Mesendoderm (in vitro differentiated cells): ENCODE data around the gene PIGL. TPM values are rescaled to one million over a fixed set of nuclear protein-coding genes. Genes with fewer than 3 reads are reported as not detected.

Experiments
- DNase-seq: peaks from one replicate; pipeline ENCODE4 v3.0.0; 2013
- H2AK5ac ChIP-seq: 2 replicates; pipeline ENCODE4 v1.6.1; 2013; ENCODE audit warnings: low read length, inconsistent platforms
- H2BK120ac ChIP-seq: 2 replicates; pipeline ENCODE4 v1.6.1; 2013; ENCODE audit warnings: low read depth, mild to moderate bottlenecking, low read length, moderate library complexity, mixed read lengths
- H2BK15ac ChIP-seq: replicated peaks from 2 replicates; pipeline ENCODE4 v1.6.1; 2013; ENCODE audit warnings: low read depth, mild to moderate bottlenecking, moderate library complexity
- H2BK5ac ChIP-seq: 2 replicates; pipeline ENCODE4 v1.6.1; 2013; ENCODE audit warnings: low read length, inconsistent platforms
- H3K18ac ChIP-seq: 2 replicates; pipeline ENCODE4 v1.6.1; 2013; ENCODE audit warnings: mild to moderate bottlenecking, low read length, mixed read lengths
- H3K23ac ChIP-seq: one replicate; pipeline ENCODE4 v1.6.1; 2013; ENCODE audit warnings: low read length
- H3K27ac ChIP-seq: 2 replicates; pipeline ENCODE4 v1.5.1; 2013; ENCODE audit warnings: low read depth, mild to moderate bottlenecking, inconsistent platforms, low read length, moderate library complexity
- H3K27me3 ChIP-seq: 2 replicates; pipeline ENCODE4 v1.6.1; 2013; ENCODE audit warnings: low read length, control low read depth, mild to moderate bottlenecking, inconsistent platforms; ENCODE audit not compliant: insufficient read depth, poor library complexity
- H3K36me3 ChIP-seq: 2 replicates; pipeline ENCODE4 v1.6.1; 2013; ENCODE audit warnings: low read length, inconsistent platforms; ENCODE audit not compliant: control insufficient read depth, insufficient read depth
- H3K4ac ChIP-seq: one replicate; pipeline ENCODE4 v1.6.1; 2013; ENCODE audit warnings: low read depth, mild to moderate bottlenecking, low read length, moderate library complexity
- H3K4me1 ChIP-seq: 2 replicates; pipeline ENCODE4 v1.6.1; 2013; ENCODE audit warnings: low read depth, low read length, inconsistent platforms; ENCODE audit not compliant: control insufficient read depth
- H3K4me2 ChIP-seq: 2 replicates; pipeline ENCODE4 v1.6.1; 2013; ENCODE audit warnings: low read length
- H3K4me3 ChIP-seq: 2 replicates; pipeline ENCODE4 v1.5.1; 2013; ENCODE audit warnings: mild to moderate bottlenecking, low read length
- H3K56ac ChIP-seq: one replicate; pipeline ENCODE4 v1.6.1; 2013; ENCODE audit warnings: low read length
- H3K79me1 ChIP-seq: 2 replicates; pipeline ENCODE4 v1.6.1; 2013; ENCODE audit warnings: low read length, inconsistent platforms
- H3K79me2 ChIP-seq: 2 replicates; pipeline ENCODE4 v1.6.1; 2013; ENCODE audit warnings: mild to moderate bottlenecking, low read length; ENCODE audit not compliant: control insufficient read depth, insufficient read depth
- H3K9ac ChIP-seq: 2 replicates; pipeline ENCODE4 v1.6.1; 2013; ENCODE audit warnings: low read length, inconsistent platforms
- H4K5ac ChIP-seq: one replicate; pipeline ENCODE4 v1.6.1; 2013; ENCODE audit warnings: low read length
- H4K8ac ChIP-seq: one replicate; pipeline ENCODE4 v1.6.1; 2013; ENCODE audit warnings: low read depth, mild to moderate bottlenecking, control low read depth, low read length, moderate library complexity
- WGBS: extraction: QIAGEN DNeasy Blood & Tissue Kit; methylation state at CpG from one replicate; pipeline ENCODE4 v1.1.7; 2013; ENCODE audit warnings: low lambda C conversion rate, missing lambda C conversion rate; ENCODE audit not compliant: insufficient coverage; ENCODE audit errors: extremely low coverage; 5-methylcytosine and 5-hydroxymethylcytosine counted together
- small RNA-seq: library from polyadenylated mRNA; stranded (forward); fragments of <200 nt; extraction: miRNeasy Mini kit (QIAGEN cat#:217004); gene quantifications from one replicate; pipeline ENCODE3, GENCODE V24; 2013; ENCODE audit not compliant: insufficient read depth

PIGL gene

GRCh38 chr17:16363749-16364536 lies 146.9 kb downstream of the PIGL start:
- Histone ChIP-seq H3K4ac (no peak overlapping the region), H2BK15ac (no peak overlapping the region), H3K56ac (no peak overlapping the region), H3K79me2 (no peaks in the 10 kb centered on the region), H3K23ac (no peak overlapping the region), H3K4me2 (no peak overlapping the region), H3K79me1 (no peaks in the 10 kb centered on the region), H3K27ac (no peak overlapping the region), H3K4me1 (no peaks in the 10 kb centered on the region), H2BK5ac (no peak overlapping the region), H3K36me3 (no peaks in the 10 kb centered on the region), H3K9ac (no peak overlapping the region), H4K5ac (no peak overlapping the region), H2BK120ac (no peak overlapping the region), H2AK5ac (no peak overlapping the region), H3K4me3 (no peak overlapping the region), H3K27me3 (no peaks in the 10 kb centered on the region), H3K18ac (no peak overlapping the region), H4K8ac (no peak overlapping the region)
- WGBS: no CpG with 5 or more reads among the region's 6 CpGs
- DNase-seq: peak; percentile 85

GRCh38 chr17:16364625-16365024 lies 147.6 kb downstream of the PIGL start:
- Histone ChIP-seq H3K4ac (no peak overlapping the region), H2BK15ac (no peak overlapping the region), H2BK5ac (no peak overlapping the region), H3K9ac (no peak overlapping the region), H3K18ac (no peak overlapping the region), H3K27ac (no peak overlapping the region), H3K4me3 (no peak overlapping the region), H3K56ac (no peak overlapping the region), H2AK5ac (no peak overlapping the region), H3K4me1 (no peaks in the 10 kb centered on the region), H3K27me3 (no peaks in the 10 kb centered on the region), H3K79me2 (no peaks in the 10 kb centered on the region), H3K4me2 (no peak overlapping the region), H3K36me3 (no peaks in the 10 kb centered on the region), H3K23ac (no peak overlapping the region), H2BK120ac (no peak overlapping the region), H4K5ac (no peak overlapping the region), H3K79me1 (no peaks in the 10 kb centered on the region), H4K8ac (no peak overlapping the region)
- no peak for DNase-seq

GRCh38 chr17:16371742-16372141 lies 154.7 kb downstream of the PIGL start:
- H3K23ac ChIP-seq: no peak overlapping the region
- H4K8ac ChIP-seq: no peak overlapping the region
- no peak overlapping the region for H3K4me3 ChIP-seq
- H3K4me1 ChIP-seq: no peaks in the 10 kb centered on the region
- DNase-seq: no peak
- H3K27ac ChIP-seq: no peak overlapping the region
- H2AK5ac ChIP-seq: no peak overlapping the region
- no peak overlapping the region for H2BK120ac ChIP-seq
- H2BK15ac ChIP-seq: no peak overlapping the region
- no peaks in the 10 kb centered on the region for H3K79me2 ChIP-seq
- no peak overlapping the region for H3K9ac ChIP-seq
- H3K27me3 ChIP-seq: no peaks in the 10 kb centered on the region
- no CpG with 5 or more reads among the region's 5 CpGs for WGBS
- H3K18ac ChIP-seq: no peak overlapping the region
- no peak overlapping the region for H3K56ac ChIP-seq
- no peak overlapping the region for H2BK5ac ChIP-seq
- no peak overlapping the region for H4K5ac ChIP-seq
- H3K36me3 ChIP-seq: no peaks in the 10 kb centered on the region
- no peak overlapping the region for H3K4ac ChIP-seq
- H3K4me2 ChIP-seq: no peak overlapping the region
- H3K79me1 ChIP-seq: no peaks in the 10 kb centered on the region

GRCh38 chr17:16374146-16374938 lies 157.3 kb downstream of the PIGL start:
- H3K4ac ChIP-seq: no peak overlapping the region
- no peak overlapping the region for H2BK120ac ChIP-seq
- no peak overlapping the region for H2BK5ac ChIP-seq
- no peak overlapping the region for H2BK15ac ChIP-seq
- no peak overlapping the region for H3K56ac ChIP-seq
- no peak overlapping the region for H3K23ac ChIP-seq
- H3K79me2 ChIP-seq: no peaks in the 10 kb centered on the region
- no peaks in the 10 kb centered on the region for H3K36me3 ChIP-seq
- H2AK5ac ChIP-seq: no peak overlapping the region
- H4K8ac ChIP-seq: no peak overlapping the region
- H3K27ac ChIP-seq: no peak overlapping the region
- no peak for DNase-seq
- H4K5ac ChIP-seq: no peak overlapping the region
- no peaks in the 10 kb centered on the region for H3K79me1 ChIP-seq
- no peak overlapping the region for H3K9ac ChIP-seq
- H3K4me1 ChIP-seq: no peaks in the 10 kb centered on the region
- no peak overlapping the region for H3K4me3 ChIP-seq
- no peak overlapping the region for H3K18ac ChIP-seq
- no peak overlapping the region for H3K4me2 ChIP-seq
- no CpG with 5 or more reads among the region's 16 CpGs for WGBS
- H3K27me3 ChIP-seq: no peaks in the 10 kb centered on the region

Small RNAs within 50 kb of the gene (small RNA-seq; reads per million reads assigned to genes)
- gene MIR1288: not detected
